Measurements from ENCODE around the gene EHD1.
"Not testable (repeated sequence)": the region's sequence is repeated elsewhere in the genome, so short reads cannot be mapped to it uniquely, and the experiment has no call there.

EHD1 gene

DNA sequence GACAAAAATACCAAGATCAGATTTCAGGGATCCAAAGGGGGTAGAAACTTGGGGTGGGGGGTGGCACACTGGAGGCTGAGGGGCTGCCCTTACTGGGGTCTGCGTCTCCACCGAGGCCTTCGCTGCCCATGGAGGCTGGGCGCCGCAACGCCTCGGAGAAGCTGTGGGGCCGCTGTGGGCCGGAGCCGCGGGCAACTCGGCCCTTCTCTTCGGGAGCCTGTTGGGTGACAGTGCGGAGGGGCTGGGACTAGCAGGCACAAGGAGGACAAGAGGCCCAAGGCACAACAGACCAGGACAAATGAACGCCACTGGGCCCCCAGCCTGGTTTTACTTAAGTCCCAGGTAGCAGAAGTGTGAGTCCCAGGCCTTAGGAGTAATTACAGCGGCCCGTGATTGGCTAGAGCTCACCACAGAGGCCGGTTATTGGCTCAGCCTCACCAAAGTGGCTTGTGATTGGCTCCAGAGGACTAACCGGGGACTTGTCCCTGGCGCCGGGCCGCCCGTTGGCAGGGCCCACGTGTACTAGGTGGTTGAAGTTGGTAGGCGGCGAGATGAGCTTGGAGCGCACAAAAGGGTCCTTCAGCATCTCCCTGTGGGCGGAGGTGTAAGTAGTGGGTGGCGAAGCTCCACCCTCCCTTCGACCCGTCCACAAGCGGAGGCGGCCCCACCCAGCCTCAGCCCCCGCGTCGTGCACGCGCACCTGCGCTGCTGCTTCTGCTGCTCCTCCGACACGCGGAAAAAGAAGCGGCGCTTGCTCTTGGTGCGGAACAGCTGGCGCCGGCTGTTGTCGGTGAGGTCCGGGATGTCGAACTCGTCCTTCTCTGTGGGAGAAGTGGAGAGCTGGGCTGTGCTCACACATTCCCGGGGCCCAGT, 51.6 kb downstream of the EHD1 start:
- DNase-seq (ENCODE audit: low read depth) = no peak

- DNase-seq (ENCODE audit: low read depth) = no peak
Measured at GRCh38 chr11:64826062-64826461, 52.4 kb downstream of the EHD1 start.

- DNase-seq (ENCODE audit: low read depth) = no peak
Measured at GRCh38 chr11:64823568-64824119, 54.8 kb downstream of the EHD1 start.

DNA sequence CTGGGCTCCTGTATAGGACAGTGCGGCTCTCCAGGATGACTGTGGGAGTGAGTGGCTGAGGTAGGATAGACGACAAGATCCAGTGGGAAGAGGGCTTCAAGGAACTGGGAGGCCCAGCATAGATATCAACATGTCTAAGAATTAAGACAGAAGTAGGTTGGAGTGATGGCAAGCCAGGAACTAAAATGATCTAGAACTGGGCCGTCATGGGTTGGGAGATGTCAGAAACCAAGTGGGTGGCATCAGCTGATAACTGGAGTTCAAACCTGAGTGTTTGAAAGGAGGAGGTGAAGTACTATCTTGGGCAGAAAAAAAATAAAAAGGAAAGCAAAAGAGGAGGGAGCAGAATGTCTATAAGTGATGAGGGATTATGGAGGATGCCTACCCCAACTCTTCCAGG, 60.9 kb downstream of the EHD1 start:
- no peak for DNase-seq (ENCODE audit: low read depth)

DNA sequence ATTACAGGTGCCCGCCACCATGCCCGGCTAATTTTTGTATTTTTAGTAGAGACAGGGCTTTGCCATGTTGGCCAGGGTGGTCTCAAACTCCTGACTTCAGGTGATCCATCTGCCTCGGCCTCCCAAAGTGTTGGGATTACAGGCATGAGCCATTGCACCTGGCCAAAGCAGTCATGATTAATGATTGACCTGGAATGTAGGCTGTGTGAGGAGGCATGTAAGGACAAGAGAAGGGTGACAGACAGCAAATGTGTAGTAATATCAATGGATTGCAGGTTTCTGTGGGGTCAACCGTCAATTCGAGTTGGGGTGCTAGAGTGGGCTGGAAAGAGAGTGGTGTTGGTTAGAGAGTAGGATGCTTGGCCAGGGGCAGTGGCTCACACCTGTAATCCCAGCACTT, 63.0 kb downstream of the EHD1 start:
- DNase-seq (ENCODE audit: low read depth) = not testable (repeated sequence)

- DNase-seq (ENCODE audit: low read depth) = no peak
Measured at GRCh38 chr11:64814712-64815187, 63.7 kb downstream of the EHD1 start.

DNA sequence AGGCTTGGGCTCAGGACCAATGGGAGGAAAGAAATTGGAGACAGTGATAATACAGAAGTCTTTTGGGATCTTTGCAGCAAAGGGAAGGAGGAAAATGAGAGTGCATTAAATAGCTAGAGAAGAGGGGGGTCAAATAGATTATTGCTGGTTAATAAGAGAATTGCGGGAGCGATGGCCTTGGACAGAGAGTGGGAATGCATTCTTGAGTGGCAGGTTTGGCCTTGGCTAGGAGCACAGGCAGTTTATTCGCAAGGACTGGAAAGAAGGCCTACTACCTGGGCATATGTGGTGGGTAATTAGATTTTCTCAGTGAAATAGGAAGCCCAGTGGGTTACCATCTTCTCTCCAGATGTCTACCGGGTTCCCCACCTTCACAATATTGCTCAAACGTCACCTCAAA, 64.6 kb downstream of the EHD1 start:
- no peak for DNase-seq (ENCODE audit: low read depth)

- DNase-seq (ENCODE audit: low read depth) = no peak
Measured at GRCh38 chr11:64810891-64811272, 67.5 kb downstream of the EHD1 start.

DNA sequence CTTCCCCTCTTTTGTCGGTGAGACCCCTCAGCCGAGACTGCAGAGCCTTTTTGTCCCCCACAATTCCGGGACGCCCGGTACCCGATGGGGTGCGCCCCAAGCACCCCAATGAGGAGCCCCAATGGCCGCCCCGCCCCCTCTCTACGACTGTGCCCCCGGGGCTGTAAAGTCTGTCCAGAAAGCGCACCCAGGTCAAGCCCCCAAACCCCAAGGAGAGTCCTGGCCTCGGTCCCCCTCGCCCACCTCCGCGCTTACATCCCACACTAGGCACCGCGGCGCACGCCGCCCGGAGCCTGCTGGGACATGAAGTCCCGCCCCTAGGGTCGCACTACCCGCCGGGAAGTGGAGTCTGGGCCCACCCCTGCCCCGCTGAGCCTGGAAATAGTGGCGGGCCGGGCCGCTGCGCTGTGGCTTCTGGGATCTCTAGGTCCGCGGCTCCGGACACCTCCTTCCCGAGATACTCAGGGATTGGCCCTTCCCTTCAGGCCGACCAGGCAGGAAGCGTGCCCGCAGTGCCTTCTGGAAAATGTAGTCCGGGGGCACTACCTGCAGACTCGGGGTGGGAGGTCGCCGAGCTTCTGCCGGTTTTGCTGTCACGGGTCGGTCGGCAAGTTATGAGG, 68.0 kb downstream of the EHD1 start, which contains the start of gene MEN1:
Gene MEN1, minus strand, starts transcription at position 281 of the 620 bp plus-strand sequence. CDS start 442 bp downstream, outside the sequence.
- DNase-seq (ENCODE audit: low read depth) = peak; percentile 65

DNA sequence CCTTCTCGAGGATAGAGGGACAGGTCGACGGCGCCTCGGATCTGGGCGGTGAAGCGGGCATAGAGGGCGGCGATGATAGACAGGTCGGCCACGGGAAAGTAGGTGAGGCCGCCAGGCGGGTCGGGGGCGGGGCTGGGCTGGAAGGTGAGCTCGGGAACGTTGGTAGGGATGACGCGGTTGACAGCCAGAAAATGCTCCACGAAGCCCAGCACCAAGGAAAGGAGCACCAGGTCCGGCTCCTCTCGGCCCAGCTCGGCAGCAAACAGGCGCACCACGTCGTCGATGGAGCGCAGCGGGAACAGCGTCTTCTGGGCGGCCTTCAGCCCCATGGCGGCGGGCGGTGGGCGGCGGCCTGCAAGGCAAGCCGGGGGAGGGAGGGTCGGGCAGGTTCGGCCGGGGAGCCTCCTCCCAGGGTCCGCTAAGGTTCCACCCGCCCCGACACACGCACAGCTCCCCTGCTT, 68.6 kb downstream of the EHD1 start:
- DNase-seq (ENCODE audit: low read depth) = no peak

DNA sequence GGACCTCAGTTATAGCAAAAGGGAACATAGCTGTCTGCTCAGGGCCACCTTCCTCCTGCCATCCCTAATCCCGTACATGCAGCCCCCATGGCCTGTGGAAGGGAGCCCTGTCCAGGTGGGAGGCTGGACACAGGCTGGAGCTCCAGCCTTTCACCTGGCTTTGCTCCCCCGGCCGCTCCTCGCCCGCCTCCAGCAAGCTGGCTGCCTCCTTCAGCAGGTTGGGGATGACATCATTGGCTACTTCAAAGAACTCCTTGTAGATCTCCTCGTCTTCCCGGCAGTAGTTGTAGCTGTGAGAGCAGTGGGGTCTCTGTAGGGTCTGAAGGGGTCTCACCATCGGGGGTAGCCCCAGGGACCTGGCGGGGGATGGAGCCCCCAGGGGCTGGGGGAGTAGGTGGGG, 72.9 kb downstream of the EHD1 start:
- no peak for DNase-seq (ENCODE audit: low read depth)

- DNase-seq (ENCODE audit: low read depth) = no peak
Measured at GRCh38 chr11:64804346-64805210, 73.8 kb downstream of the EHD1 start.

- no peak for DNase-seq (ENCODE audit: low read depth)
Measured at GRCh38 chr11:64803846-64804345, 74.5 kb downstream of the EHD1 start.

GRCh38 chr11:64803158-64803845, 75.1 kb downstream of the EHD1 start, which contains the start of gene MAP4K2:
Gene MAP4K2 (minus strand): TSS chr11:64803214. CDS start chr11:64803149, 65 bp downstream.
- peak; percentile 84 for DNase-seq (ENCODE audit: low read depth)

DNA sequence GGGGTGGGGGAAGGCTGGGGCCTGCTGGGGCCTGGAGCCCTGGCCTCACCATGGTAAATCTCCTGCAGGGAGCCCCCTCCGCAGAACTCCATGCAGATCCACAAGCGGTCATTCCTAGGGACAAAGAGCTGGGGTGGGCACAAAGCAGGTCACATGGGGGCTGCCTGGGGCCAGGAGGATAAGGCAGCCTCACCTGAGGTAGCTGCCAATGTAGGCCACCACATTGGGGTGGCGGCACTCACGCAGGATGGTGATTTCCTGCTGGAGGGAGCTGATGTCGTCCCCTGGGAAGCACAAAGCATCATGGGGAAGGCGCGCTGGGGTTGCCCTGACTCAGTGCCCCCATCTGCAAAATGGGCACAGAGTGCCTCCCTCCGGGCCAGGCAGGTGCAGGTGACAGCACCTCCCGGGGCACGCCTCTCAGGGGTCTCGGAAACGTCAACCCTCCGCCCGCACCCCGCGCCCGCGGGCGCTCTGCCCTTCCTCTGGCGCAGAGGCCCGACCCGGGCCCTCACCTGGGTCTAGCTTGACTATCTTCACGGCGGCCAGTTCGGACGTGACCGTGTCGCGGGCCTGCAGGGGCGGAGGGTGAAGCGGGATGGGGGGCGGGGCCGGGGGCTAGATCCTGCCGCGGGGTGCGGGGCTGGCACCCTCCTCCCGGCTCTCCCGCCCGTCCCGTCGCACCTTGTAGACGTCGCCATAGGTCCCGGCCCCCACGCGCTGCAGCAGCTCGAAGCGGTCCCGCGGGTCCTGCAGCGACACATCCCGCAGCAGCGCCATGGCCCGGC, 75.9 kb downstream of the EHD1 start:
- no peak for DNase-seq (ENCODE audit: low read depth)

Measured in activated T-helper 1 cell treated with Interleukin-2 at 50 U/mL for 16 hours (primary cell).